IPS DF 4.7 (cell line): ENCODE results near the gene NGFR.
"Not testable (repeated sequence)": the region's sequence is repeated elsewhere in the genome, so short reads cannot be mapped to it uniquely, and the experiment has no call there.

ENCODE experiments used
- DNase-seq: peaks from one replicate; pipeline ENCODE4 v3.0.0-alpha.2; 2013; ENCODE audit warnings: low spot score; ENCODE audit errors: extremely low read depth

The NGFR gene

GRCh38 chr17:49545806-49546545, 50.9 kb downstream of the NGFR start:
- DNase-seq = no peak

GRCh38 chr17:49546546-49547535, 51.7 kb downstream of the NGFR start:
- no peak for DNase-seq

GRCh38 chr17:49547566-49547965, 52.5 kb downstream of the NGFR start:
- no peak for DNase-seq

GRCh38 chr17:49548051-49548505, 53.0 kb downstream of the NGFR start:
- no peak for DNase-seq

GRCh38 chr17:49548506-49549310, 53.6 kb downstream of the NGFR start:
- DNase-seq = no peak

GRCh38 chr17:49549311-49549605, 54.2 kb downstream of the NGFR start:
- DNase-seq = no peak

- DNase-seq = no peak
These were observed 54.9 kb downstream of the NGFR start for GRCh38 chr17:49549691-49550678.

GRCh38 chr17:49550764-49551163, 55.7 kb downstream of the NGFR start:
- not testable (repeated sequence) for DNase-seq

GRCh38 chr17:49551221-49552069, 56.4 kb downstream of the NGFR start:
- DNase-seq = no peak

GRCh38 chr17:49552070-49552751, 57.1 kb downstream of the NGFR start:
- DNase-seq = no peak

- no peak for DNase-seq
These were observed 58.7 kb downstream of the NGFR start for GRCh38 chr17:49553676-49554335.

- no peak for DNase-seq
These were observed 59.8 kb downstream of the NGFR start for GRCh38 chr17:49554694-49555494.

- DNase-seq = no peak
These were observed 60.6 kb downstream of the NGFR start for GRCh38 chr17:49555495-49556222.

- DNase-seq = no peak
These were observed 61.3 kb downstream of the NGFR start for GRCh38 chr17:49556223-49556943.

GRCh38 chr17:49557312-49558024, 62.4 kb downstream of the NGFR start:
- no peak for DNase-seq
